ENCODE results near the gene CACNA2D4. TPM values are rescaled to one million over a fixed set of nuclear protein-coding genes. Genes with fewer than 3 reads are reported as not detected.

Gene CACNA2D4
- total RNA-seq, 1 experiment from 2014 or later, result 1.7 TPM

DNA sequence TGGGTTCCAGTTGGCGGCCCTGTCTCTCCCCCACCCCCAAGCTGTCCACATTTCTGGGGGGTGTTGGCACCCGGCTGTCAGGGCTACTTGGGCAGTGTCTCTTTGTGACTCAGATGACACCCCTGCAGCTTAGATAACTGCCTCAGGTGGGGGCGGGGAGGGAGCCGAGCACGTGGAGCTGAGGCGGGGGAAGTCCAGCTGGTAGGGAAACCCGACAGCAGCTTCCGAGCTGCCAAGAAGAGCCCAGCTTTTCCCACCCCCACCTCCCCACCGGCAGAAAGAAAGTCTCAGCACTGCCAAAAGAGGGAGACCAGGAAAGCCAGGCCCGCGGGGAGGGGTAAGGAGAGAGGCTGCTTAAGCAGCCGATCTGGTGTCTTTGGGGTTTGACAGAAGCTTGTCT, 96.6 kb downstream of the CACNA2D4 start:
- ChIA-PET CTCF (no interaction called here), POLR2A (no interaction called here), RAD21 (ENCODE audit: low non-redundant PET in 1 of 2, low total read pairs in 2 of 2, uncharacterized antibody in 2 of 2, unreplicated experiment in 2 of 2) (no interaction called here)
- H3K9me3 ChIP-seq (ENCODE audit: control insufficient read depth in 1 of 2, insufficient read depth in 1 of 2, low read depth in 1 of 2, low read length in 2 of 2), result no peaks in the 10 kb centered on the region
- ATAC-seq (no peak), DNase-seq (ENCODE audit: low read depth, low spot score) (no peak)
- H3K27me3 ChIP-seq (ENCODE audit: insufficient read depth, low read length), result peaks cover 6% of the 10 kb centered on the region; the same call in 1 of the 2 replicates
- H3K4me3 ChIP-seq (replicated peaks in 1 of 2; ENCODE audit: low read depth in 1 of 2, low read length in 2 of 2), result no peak overlapping the region
- H4K20me1 ChIP-seq (ENCODE audit: insufficient read depth), result no peaks in the 10 kb centered on the region
- H3K79me2 ChIP-seq (ENCODE audit: insufficient read depth, low read length), result no peaks in the 10 kb centered on the region
- no peak overlapping the region for H2AFZ ChIP-seq (ENCODE audit: low read depth, low read length, poor library complexity, severe bottlenecking)
- BruUV-seq (replicated peaks), result no TSS peak
- no peak overlapping the region for H3K27ac ChIP-seq (ENCODE audit: low read depth, low read length)
- no peaks in the 10 kb centered on the region for H3K36me3 ChIP-seq (ENCODE audit: control insufficient read depth in 1 of 2, insufficient read depth in 2 of 2, low read length in 2 of 2)
- H3K4me1 ChIP-seq (ENCODE audit: control insufficient read depth in 1 of 2, insufficient read depth in 2 of 2, low read length in 2 of 2), result no peaks in the 10 kb centered on the region
- intact Hi-C loops (cut with micrococcal nuclease), result no loop called here
- no peaks in the 10 kb centered on the region for H3K9me2 ChIP-seq (ENCODE audit: insufficient read depth)
- TF ChIP-seq ZNF274 (IDR thresholded peaks at IDR 0.05; ENCODE audit: low read depth, low read length), result no peak
- no peak for TF ChIP-seq ATF3 (IDR thresholded peaks at IDR 0.05)
- TF ChIP-seq JUND (IDR thresholded peaks at IDR 0.05), result no peak
- no peak for TF ChIP-seq RAD21 (IDR thresholded peaks at IDR 0.05; ENCODE audit: low read depth)
- TF ChIP-seq SRF (IDR thresholded peaks at IDR 0.05; ENCODE audit: low read depth), result no peak
- TF ChIP-seq YY1 (IDR thresholded peaks at IDR 0.05; ENCODE audit: extremely low read depth, insufficient replicate concordance, low read depth, low read length), result no peak
- TF ChIP-seq, protein P1, sequence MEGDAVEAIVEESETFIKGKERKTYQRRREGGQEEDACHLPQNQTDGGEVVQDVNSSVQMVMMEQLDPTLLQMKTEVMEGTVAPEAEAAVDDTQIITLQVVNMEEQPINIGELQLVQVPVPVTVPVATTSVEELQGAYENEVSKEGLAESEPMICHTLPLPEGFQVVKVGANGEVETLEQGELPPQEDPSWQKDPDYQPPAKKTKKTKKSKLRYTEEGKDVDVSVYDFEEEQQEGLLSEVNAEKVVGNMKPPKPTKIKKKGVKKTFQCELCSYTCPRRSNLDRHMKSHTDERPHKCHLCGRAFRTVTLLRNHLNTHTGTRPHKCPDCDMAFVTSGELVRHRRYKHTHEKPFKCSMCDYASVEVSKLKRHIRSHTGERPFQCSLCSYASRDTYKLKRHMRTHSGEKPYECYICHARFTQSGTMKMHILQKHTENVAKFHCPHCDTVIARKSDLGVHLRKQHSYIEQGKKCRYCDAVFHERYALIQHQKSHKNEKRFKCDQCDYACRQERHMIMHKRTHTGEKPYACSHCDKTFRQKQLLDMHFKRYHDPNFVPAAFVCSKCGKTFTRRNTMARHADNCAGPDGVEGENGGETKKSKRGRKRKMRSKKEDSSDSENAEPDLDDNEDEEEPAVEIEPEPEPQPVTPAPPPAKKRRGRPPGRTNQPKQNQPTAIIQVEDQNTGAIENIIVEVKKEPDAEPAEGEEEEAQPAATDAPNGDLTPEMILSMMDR (IDR thresholded peaks at IDR 0.05 in 2 of 3, conservative IDR thresholded peaks at IDR 0.05 in 1 of 3; ENCODE audit: borderline replicate concordance in 1 of 3, insufficient read depth in 1 of 3, low read depth in 2 of 3, low read length in 2 of 3), result no peak
- no peak for TF ChIP-seq CBX3 (IDR thresholded peaks at IDR 0.05; ENCODE audit: low read depth)
- TF ChIP-seq CEBPB (IDR thresholded peaks at IDR 0.05; ENCODE audit: low read depth), result no peak
- no peak for TF ChIP-seq EZH2phosphoT487 (IDR thresholded peaks at IDR 0.05; ENCODE audit: borderline replicate concordance)
- TF ChIP-seq SIN3A (IDR thresholded peaks at IDR 0.05; ENCODE audit: low read depth), result no peak
- no peak for TF ChIP-seq ZBTB33 (IDR thresholded peaks at IDR 0.05; ENCODE audit: extremely low read depth, insufficient replicate concordance, low read length)
- no peak for TF ChIP-seq ELF1 (IDR thresholded peaks at IDR 0.05; ENCODE audit: borderline replicate concordance, low read depth)
- no peak for TF ChIP-seq EZH2 (IDR thresholded peaks at IDR 0.05)
- no peak overlapping the region for H3K4me2 ChIP-seq (ENCODE audit: low read length)
- H3K9ac ChIP-seq (ENCODE audit: low read length), result no peak overlapping the region
